HCT116 (cell line): ENCODE results near the gene TAF15. TPM values are rescaled to one million over a fixed set of nuclear protein-coding genes. Genes with fewer than 3 reads are reported as not detected.

Source experiments
- ATAC-seq: fragments of 200-7000 bp; cut with Tn5 transposase; 2 replicates; pipeline ENCODE4 v1.9.1; 2020; ENCODE audit warnings: mild to moderate bottlenecking, moderate library complexity
- BruUV-seq: library from RNA; stranded (reverse); fragments of 400-500 nt; replicated peaks from 2 replicates; lab custom pipeline; 2021; lab: Mats Ljungman, UMichigan
- CTCF ChIA-PET: fragments of 300-600 bp; sonication (Branson Sonifier 250); formaldehyde crosslinking; loops from one replicate; lab custom pipeline; 2021; ENCODE audit warnings: antibody characterized with exemption; lab: Charles Lee
- POLR2A ChIA-PET: fragments of 300-600, 350-600 bp; sonication (Branson Sonifier 250); formaldehyde crosslinking; loops from one replicate; lab custom pipeline; 2021; ENCODE audit warnings: antibody characterized with exemption; lab: Charles Lee
- RAD21 ChIA-PET, 2 experiments: fragments of 300-600 bp; sonication (Branson Sonifier 250); formaldehyde crosslinking; loops; one replicate each; lab custom pipeline; 2023; ENCODE audit warnings: low total read pairs in 2 of 2; ENCODE audit not compliant: uncharacterized antibody in 2 of 2, unreplicated experiment in 2 of 2, low non-redundant PET in 1 of 2; lab: Charles Lee
- DNase-seq: peaks from one replicate; pipeline ENCODE4 v3.0.0-alpha.2; 2010; ENCODE audit warnings: low read depth, low spot score
- H2AFZ ChIP-seq: fragments of 200-600 bp; shearing (Covaris generic), sonication (generic); 2 replicates; pipeline ENCODE4 v1.6.1; 2017; ENCODE audit warnings: low read depth, mixed run types, mixed read lengths, antibody characterized with exemption, low read length; ENCODE audit not compliant: poor library complexity, severe bottlenecking
- H3K27ac ChIP-seq: 2 replicates; pipeline ENCODE4 v1.5.1; 2012; ENCODE audit warnings: low read depth, low read length
- H3K27me3 ChIP-seq: fragments of 200-600 bp; sonication (generic); 2 replicates; pipeline ENCODE4 v1.6.1; 2016; ENCODE audit warnings: mixed run types, low read length, mixed read lengths; ENCODE audit not compliant: insufficient read depth
- H3K36me3 ChIP-seq, 2 experiments: fragments of 200-500 bp in 1 of 2; fragments of 200-600 bp in 1 of 2; sonication (Bioruptor generic) in 1 of 2; sonication (generic) in 1 of 2; 2 replicates each; pipeline versions ENCODE4 v1.5.1 to v1.6.1; 2014 to 2016; ENCODE audit warnings: low read length in 2 of 2, inconsistent platforms in 1 of 2, mixed read lengths in 1 of 2, mixed run types in 1 of 2; ENCODE audit not compliant: insufficient read depth in 2 of 2, control insufficient read depth in 1 of 2
- H3K4me1 ChIP-seq, 2 experiments: fragments of 200-600 bp in 1 of 2; sonication (generic) in 1 of 2; 2 replicates each; pipeline versions ENCODE4 v1.5.1 to v1.6.1; 2012 to 2017; ENCODE audit warnings: low read length in 2 of 2, inconsistent platforms in 1 of 2, mild to moderate bottlenecking in 1 of 2, mixed read lengths in 1 of 2, mixed run types in 1 of 2, moderate library complexity in 1 of 2; ENCODE audit not compliant: insufficient read depth in 2 of 2, control insufficient read depth in 1 of 2
- H3K4me2 ChIP-seq: fragments of 200-600 bp; sonication (generic); 2 replicates; pipeline ENCODE4 v1.6.1; 2017; ENCODE audit warnings: mixed run types, low read length, mixed read lengths
- H3K4me3 ChIP-seq, 2 experiments: fragments of 200-600 bp in 1 of 2; sonication (generic) in 1 of 2; replicated peaks in 1 of 2; 2 replicates each; pipeline ENCODE4 v1.5.1; 2011 to 2016; ENCODE audit warnings: low read length in 2 of 2, control low read depth in 1 of 2, low read depth in 1 of 2, mild to moderate bottlenecking in 1 of 2, mixed read lengths in 1 of 2, mixed run types in 1 of 2
- H3K79me2 ChIP-seq: fragments of 200-600 bp; sonication (generic); 2 replicates; pipeline ENCODE4 v1.6.1; 2017; ENCODE audit warnings: mild to moderate bottlenecking, mixed run types, low read length, moderate library complexity, mixed read lengths; ENCODE audit not compliant: insufficient read depth
- H3K9ac ChIP-seq: fragments of 200-600 bp; sonication (generic); 2 replicates; pipeline ENCODE4 v1.6.1; 2016; ENCODE audit warnings: low read length, mixed read lengths
- H3K9me2 ChIP-seq: fragments of 200-600 bp; sonication (generic), shearing (Covaris generic); 2 replicates; pipeline ENCODE4 v1.6.1; 2017; ENCODE audit warnings: mixed run types, mild to moderate bottlenecking, moderate library complexity; ENCODE audit not compliant: insufficient read depth
- H3K9me3 ChIP-seq, 2 experiments: fragments of 200-500 bp in 1 of 2; fragments of 200-600 bp in 1 of 2; sonication (Bioruptor generic) in 1 of 2; sonication (generic) in 1 of 2; 2 replicates each; pipeline ENCODE4 v1.6.1; 2014 to 2017; ENCODE audit warnings: low read length in 2 of 2, mixed read lengths in 2 of 2, inconsistent platforms in 1 of 2, low read depth in 1 of 2, mild to moderate bottlenecking in 1 of 2, mixed run types in 1 of 2, moderate library complexity in 1 of 2; ENCODE audit not compliant: control insufficient read depth in 1 of 2, insufficient read depth in 1 of 2
- H4K20me1 ChIP-seq: fragments of 200-600 bp; sonication (generic), shearing (Covaris generic); 2 replicates; pipeline ENCODE4 v1.6.1; 2017; ENCODE audit warnings: mixed run types, mild to moderate bottlenecking, moderate library complexity; ENCODE audit not compliant: insufficient read depth
- CEBPB ChIP-seq: IDR thresholded peaks from 2 replicates; pipeline ENCODE4 v1.6.1; 2012; ENCODE audit warnings: low read depth
- EGR1 ChIP-seq: IDR thresholded peaks from 2 replicates; pipeline ENCODE4 v1.6.1; 2012; ENCODE audit warnings: low read depth
- ELF1 ChIP-seq: IDR thresholded peaks from 2 replicates; pipeline ENCODE4 v1.6.1; 2012; ENCODE audit warnings: low read depth, borderline replicate concordance
- POLR2AphosphoS5 ChIP-seq: IDR thresholded peaks from 2 replicates; pipeline ENCODE4 v1.6.1; 2011; ENCODE audit warnings: mild to moderate bottlenecking, low read depth, low read length, moderate library complexity
- TCF7L2 ChIP-seq: IDR thresholded peaks from 2 replicates; pipeline ENCODE4 v1.7.0; 2011; ENCODE audit warnings: borderline replicate concordance, inconsistent platforms; ENCODE audit not compliant: insufficient read depth, insufficient read length; ENCODE audit errors: extremely low read depth
- YY1 ChIP-seq: IDR thresholded peaks from 2 replicates; pipeline ENCODE4 v1.6.1; 2011; ENCODE audit warnings: low read length, low read depth, moderate library complexity, mild to moderate bottlenecking; ENCODE audit not compliant: insufficient replicate concordance; ENCODE audit errors: extremely low read depth
- intact Hi-C: fragments of 100-400 bp; cut with micrococcal nuclease; formaldehyde crosslinking; loops from 2 replicates; pipeline ENCODE4 v1.10.0; 2022
- total RNA-seq: library from RNA; stranded (reverse); gene quantifications from one replicate; pipeline ENCODE4 v1.2.1, GENCODE V29; 2021; ENCODE audit not compliant: unreplicated experiment

TAF15 gene
- total RNA-seq, 1 experiment from 2014 or later: 346 TPM

- DNase-seq: no peak
- Histone ChIP-seq H3K4me2 (no peak overlapping the region), H3K9me2 (no peaks in the 10 kb centered on the region), H3K4me1 (no peaks in the 10 kb centered on the region), H2AFZ (no peak overlapping the region), H3K79me2 (no peaks in the 10 kb centered on the region), H3K4me3 (no peak overlapping the region), H4K20me1 (no peaks in the 10 kb centered on the region), H3K27me3 (no peaks in the 10 kb centered on the region), H3K36me3 (no peaks in the 10 kb centered on the region), H3K27ac (no peak overlapping the region), H3K9me3 (no peaks in the 10 kb centered on the region), H3K9ac (no peak overlapping the region)
- no TSS peak for BruUV-seq
- ChIA-PET CTCF (interaction anchor here (0.9 kb wide), 1 partner anchor 11 kb away, joined by 3 read pairs; no protein-coding TSS in a partner anchor), POLR2A (no interaction called here), RAD21 (no interaction called here)
- intact Hi-C loops: no loop called here
- TF ChIP-seq POLR2AphosphoS5: no peak
- TF ChIP-seq TCF7L2: no peak
- no peak for ATAC-seq
Measured at GRCh38 chr17:35774499-35774898, 34.8 kb upstream of the TAF15 start.

DNA sequence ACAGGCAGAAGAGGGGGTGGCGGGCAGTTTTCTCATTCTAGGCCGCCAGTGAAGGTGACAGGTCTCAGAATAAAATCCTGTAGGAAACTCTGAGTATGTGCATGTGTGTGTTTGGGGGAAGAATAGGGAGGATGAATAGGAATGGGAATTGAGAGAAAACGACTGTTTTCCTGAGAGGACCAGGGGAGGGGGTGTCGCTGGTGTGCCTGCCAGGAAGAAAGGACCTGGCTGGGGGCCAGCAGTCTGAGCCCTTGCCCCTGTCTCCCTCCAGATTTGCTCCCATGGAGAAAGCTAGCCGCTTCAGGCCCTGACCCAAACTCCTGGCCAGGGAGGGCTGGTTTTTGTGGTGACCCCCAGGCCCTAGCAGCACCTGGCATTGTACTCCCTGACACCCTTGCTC is 34.2 kb upstream of the TAF15 start:
- Histone ChIP-seq H3K4me1 (no peaks in the 10 kb centered on the region), H3K36me3 (no peaks in the 10 kb centered on the region), H3K27ac (no peak overlapping the region), H3K27me3 (no peaks in the 10 kb centered on the region), H2AFZ (no peak overlapping the region), H3K9me2 (no peaks in the 10 kb centered on the region), H3K79me2 (no peaks in the 10 kb centered on the region), H4K20me1 (no peaks in the 10 kb centered on the region), H3K4me3 (no peak overlapping the region), H3K9ac (no peak overlapping the region), H3K4me2 (no peak overlapping the region), H3K9me3 (no peaks in the 10 kb centered on the region)
- no TSS peak for BruUV-seq
- POLR2A ChIA-PET: no interaction called here
- DNase-seq (no peak), ATAC-seq (no peak)
- intact Hi-C loops: no loop called here
- CTCF ChIA-PET: interaction anchor here (0.9 kb wide), 1 partner anchor 11 kb away, joined by 3 read pairs; no protein-coding TSS in a partner anchor
- TF ChIP-seq ELF1: no peak
- TF ChIP-seq CEBPB: no peak
- TF ChIP-seq EGR1: no peak
- no peak for TF ChIP-seq YY1
- RAD21 ChIA-PET: no interaction called here
